COLO668 (cell line): ENCODE data around the gene TMEM127.

Experiments used
- DNase-seq: peaks from one replicate; lab custom pipeline; 2025; ENCODE audit not compliant: unreplicated experiment; lab: John Stamatoyannopoulos, UW

The TMEM127 gene

DNA sequence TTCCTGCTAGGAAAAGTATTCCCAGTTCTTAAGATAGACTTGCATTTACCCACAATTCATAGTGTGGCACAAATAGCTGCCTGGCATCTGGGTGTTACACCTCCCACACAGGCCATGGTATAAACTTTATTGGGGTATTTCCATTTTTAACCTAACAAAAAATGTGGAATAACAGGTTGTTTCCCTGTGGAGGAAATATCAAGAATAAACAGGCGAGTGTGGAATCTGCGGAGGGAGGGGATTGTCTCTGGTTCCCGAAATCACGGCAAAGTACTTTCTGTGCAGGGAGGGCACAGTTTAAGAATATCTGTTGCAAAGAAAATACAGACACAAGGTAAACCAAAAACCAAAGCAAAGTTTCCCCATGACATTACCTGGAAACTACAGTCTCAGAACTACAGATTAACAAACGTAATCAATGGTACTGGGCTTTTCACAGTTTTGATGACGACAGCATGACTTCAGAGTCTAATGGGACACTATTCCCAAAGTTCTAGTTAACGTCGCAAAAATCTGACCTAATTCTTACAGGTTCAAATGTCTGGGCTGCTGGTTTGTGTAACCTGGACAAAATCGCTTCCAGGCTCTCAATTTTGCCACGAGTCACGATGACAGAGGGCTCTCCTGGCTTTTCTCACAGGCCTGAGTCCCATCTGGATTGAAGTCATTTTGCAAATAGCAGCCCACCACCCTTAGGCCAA lies 58.6 kb downstream of the TMEM127 start:
- no peak for DNase-seq

DNA sequence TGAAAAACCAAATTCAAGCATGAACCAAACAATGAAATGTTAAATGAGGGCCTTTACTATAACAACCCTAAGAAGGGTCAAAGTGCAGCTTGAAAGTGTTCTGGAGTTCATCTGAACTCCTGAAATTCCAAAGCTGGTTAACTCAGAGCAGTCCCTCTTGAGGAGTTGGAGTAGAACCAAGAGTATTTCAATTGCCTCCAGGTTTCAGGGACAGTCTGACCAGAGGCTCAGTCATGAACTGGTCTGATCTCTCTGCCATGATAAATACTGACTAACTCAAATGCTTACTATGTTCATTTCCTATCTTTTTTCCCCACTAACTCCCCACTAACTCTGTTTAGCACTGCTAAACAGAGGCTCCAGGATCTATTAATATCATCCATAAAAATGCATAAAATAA lies 59.9 kb downstream of the TMEM127 start:
- DNase-seq: no peak

DNA sequence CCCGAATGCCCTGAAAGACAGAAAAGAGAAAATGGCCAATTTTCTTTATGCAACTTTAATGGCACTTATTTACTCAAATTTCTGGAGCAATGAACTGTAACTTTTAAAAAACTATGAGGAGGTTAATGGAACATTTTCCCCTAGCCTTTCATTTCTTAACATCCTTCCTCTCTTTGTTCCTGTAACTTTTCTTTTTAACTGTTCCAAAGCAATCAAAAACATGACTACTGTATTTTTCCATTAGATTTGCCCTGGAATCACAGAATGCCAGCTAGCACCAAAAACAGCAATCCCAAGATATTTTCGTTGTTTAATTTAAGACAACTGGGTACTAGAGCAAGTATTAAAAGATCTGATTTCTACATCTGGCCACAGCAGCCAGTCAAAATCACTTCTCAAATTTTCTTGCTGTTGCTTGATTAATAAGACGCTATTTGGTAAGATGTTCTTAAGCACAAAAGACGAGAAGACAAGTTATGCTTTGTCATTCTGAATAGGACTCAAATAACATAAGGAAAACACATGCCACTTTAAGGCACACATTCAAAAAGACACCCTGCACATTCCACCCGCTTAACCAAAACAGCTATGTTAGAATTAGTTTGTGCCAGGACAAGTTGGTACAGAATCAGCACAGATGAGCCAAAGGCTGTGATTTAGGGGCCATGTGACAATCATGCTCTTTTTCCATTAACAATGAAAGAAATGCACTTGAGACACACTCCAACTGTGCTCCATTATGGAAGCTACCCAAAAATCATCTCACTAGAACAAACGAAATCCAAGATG lies 60.8 kb downstream of the TMEM127 start:
- no peak for DNase-seq

DNA sequence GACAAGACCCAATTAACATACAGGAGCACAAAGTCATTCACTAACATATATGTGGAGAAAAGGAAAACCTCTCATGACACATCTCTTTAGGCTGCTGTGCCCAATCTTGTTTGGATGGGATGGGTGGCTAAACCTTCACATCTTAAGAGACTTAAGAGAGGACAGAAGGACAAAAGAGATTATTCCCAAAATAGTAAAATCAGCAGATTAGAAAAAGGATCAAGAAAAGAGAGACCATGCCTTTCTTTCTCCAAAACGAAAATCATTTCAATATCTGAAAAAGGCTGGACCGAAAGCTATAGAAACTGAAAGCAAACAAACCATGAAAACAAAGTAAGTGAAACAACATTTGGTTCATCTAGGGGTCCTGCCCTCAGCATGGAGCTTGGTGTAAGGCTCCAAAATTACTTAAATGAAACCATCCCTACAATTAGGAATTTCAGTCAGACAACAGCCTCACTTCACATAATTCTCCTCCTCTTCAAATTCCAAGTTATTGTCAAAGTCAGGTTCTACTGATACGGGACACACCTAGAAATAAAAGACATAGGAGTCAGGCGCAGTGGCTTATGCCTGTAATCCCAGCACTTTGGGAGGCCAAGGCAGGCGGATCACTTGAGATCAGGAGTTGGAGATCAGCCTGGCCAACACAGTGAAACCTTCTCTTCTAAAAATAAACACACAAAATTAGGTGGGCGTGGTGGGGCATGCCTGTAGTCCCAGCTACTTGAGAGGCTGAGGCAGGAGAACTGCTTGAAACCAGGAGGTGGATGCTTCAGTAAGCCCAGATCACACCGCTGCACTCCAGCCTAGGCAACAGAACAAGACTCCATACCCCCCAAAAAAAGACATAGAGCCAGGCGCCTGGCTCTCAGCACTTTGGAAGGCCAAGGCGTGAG lies 62.4 kb downstream of the TMEM127 start:
- no peak for DNase-seq

DNA sequence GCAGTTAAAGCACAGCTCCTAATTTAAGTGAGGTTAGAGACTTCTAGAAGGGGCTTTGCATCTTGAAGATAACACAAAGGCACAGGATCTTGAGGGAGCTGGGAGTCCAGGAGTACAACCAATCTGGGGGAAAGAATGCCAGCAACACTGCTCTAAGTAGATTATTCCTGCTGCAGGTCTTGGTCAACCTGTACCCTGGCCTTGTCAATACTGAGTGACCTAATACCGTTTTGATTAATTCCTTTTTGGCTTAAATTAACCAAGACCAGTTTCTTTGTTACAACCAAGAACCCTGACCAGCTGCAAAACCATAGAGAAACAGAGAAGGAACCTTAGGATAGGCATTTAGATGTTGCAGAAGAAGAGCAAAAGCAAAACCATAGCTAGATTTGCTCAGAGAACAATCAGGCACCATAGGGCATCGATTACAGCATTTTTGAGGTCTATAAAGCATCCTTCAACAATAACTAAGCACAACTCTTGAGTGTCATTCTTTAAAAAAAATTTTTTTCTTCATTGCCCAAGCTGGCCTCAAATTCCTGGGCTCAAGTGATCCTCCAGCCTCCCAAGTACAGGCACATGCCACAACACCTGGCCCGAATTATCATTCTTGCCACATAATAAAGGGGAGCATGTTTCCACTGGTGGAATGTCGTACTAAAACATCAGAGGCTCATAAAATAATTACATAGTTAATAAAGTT lies 63.5 kb downstream of the TMEM127 start:
- no peak for DNase-seq

DNA sequence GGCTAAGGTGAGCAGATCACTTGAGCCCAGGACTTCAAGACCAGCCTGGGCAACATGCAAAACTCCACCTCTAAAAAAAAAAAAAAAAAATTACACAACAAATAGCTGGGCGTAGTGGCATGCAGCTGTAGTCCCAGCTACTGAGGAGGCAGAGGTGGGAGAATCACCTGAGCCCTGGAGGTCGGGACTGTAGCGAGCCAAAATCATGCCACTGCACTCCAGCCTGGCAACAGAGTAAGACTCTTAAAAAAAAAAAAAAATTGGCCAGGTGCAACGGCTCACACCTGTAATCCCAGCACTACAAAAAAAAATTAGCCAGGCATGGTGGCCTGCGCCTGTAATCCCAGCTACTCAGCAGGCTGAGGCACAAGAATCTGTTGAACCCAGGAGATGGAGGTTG lies 64.5 kb downstream of the TMEM127 start:
- DNase-seq: no peak

DNA sequence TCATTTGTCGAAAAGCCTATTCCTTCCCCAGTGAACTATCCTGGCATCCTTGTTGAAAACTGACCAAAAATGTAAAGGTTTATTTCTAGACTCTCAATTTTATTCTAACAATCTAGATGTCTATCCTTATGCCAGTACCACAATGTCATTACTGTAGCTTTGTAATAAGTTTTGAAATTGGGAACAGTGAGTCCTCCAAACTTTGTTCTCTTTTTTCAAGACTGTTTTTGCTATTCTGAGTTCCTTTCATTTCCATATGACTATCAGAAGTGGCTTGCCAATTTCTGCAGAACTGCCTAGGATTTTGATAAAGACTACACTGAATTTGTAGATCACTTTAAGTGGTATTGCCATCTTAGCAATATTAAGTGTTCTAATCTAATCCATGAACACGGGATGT lies 66.9 kb downstream of the TMEM127 start:
- no peak for DNase-seq
